RWPE2 (cell line): ENCODE measurements around the gene HHAT.

Experiments used
- ATAC-seq: fragments of 200-7000 bp; cut with Tn5 transposase; 3 replicates; pipeline ENCODE4 v1.9.1; 2021; ENCODE audit warnings: low read depth
- DNase-seq: peaks from one replicate; pipeline ENCODE4 v3.0.0-alpha.2; 2020; ENCODE audit warnings: low spot score
- H3K27ac ChIP-seq: fragments of 450-650 bp; 2 replicates; pipeline ENCODE4 v1.5.1; 2017; ENCODE audit warnings: mild to moderate bottlenecking; ENCODE audit not compliant: poor library complexity, severe bottlenecking
- H3K27me3 ChIP-seq: fragments of 250-450 bp; sonication (Bioruptor Pico); 2 replicates; pipeline ENCODE4 v1.5.1; 2021; ENCODE audit warnings: mild to moderate bottlenecking, moderate library complexity; ENCODE audit not compliant: insufficient read depth, poor library complexity, severe bottlenecking
- H3K36me3 ChIP-seq: fragments of 250-450 bp; sonication (Bioruptor Pico); 2 replicates; pipeline ENCODE4 v1.5.1; 2020; ENCODE audit warnings: low read depth, mild to moderate bottlenecking, moderate library complexity
- H3K4me1 ChIP-seq: fragments of 250-450 bp; sonication (Bioruptor Pico); 2 replicates; pipeline ENCODE4 v1.5.1; 2021; ENCODE audit warnings: mild to moderate bottlenecking, moderate library complexity; ENCODE audit not compliant: insufficient read depth, poor library complexity, severe bottlenecking
- H3K4me3 ChIP-seq: fragments of 250-450 bp; sonication (Bioruptor Pico); 2 replicates; pipeline ENCODE4 v1.5.1; 2021; ENCODE audit warnings: mild to moderate bottlenecking, moderate library complexity; ENCODE audit not compliant: severe bottlenecking
- H3K9me3 ChIP-seq: fragments of 250-450 bp; sonication (Bioruptor Pico); 2 replicates; pipeline ENCODE4 v1.5.1; 2021; ENCODE audit warnings: mild to moderate bottlenecking, moderate library complexity; ENCODE audit not compliant: severe bottlenecking
- TF ChIP-seq, protein P1 (sequence below): fragments of 450-650 bp; IDR thresholded peaks from one replicate; pipeline ENCODE4 v1.5.1; 2017; ENCODE audit warnings: mild to moderate bottlenecking, moderate library complexity; ENCODE audit not compliant: poor library complexity, severe bottlenecking

Gene HHAT

DNA sequence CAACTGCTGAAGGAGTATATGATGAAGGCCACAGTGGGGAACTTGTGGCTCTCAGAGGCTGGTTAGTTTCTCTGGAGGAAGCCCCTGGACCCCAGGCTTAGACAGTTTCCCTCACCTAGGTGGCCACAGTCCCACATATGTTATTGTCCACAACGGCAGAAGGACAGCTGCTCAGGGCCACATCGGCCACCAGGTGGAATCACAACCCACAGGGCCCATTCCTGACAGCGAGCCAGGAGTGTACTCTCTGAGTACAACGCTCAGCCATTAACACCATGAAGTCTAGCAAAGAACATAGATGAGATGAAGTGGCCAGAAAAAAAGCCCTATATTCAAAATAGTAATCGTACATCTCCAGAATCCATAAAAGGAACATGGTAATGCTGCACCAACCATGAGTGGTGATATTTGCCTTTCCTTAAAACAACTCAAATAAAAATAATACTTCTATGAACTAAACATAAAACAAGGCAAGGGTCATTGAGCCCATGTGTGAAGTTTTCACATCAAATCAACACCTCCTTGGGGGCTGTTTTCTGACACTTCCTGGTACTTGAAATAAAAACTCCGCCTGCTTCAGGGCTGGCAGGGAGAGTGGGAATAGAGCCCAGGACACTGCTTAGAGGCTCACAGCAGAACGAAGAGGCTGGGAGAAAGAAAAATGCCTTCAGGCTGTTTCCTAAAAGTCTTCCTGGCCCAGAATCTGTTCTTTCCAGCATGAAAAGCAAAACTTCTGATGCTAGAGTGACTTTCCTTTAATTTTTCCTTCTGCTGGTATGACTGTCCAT, 383.3 kb downstream of the HHAT start:
- no peaks in the 10 kb centered on the region for H3K27me3 ChIP-seq
- DNase-seq (no peak), ATAC-seq (no peak)
- no peak overlapping the region for H3K4me3 ChIP-seq
- TF ChIP-seq, protein P1, sequence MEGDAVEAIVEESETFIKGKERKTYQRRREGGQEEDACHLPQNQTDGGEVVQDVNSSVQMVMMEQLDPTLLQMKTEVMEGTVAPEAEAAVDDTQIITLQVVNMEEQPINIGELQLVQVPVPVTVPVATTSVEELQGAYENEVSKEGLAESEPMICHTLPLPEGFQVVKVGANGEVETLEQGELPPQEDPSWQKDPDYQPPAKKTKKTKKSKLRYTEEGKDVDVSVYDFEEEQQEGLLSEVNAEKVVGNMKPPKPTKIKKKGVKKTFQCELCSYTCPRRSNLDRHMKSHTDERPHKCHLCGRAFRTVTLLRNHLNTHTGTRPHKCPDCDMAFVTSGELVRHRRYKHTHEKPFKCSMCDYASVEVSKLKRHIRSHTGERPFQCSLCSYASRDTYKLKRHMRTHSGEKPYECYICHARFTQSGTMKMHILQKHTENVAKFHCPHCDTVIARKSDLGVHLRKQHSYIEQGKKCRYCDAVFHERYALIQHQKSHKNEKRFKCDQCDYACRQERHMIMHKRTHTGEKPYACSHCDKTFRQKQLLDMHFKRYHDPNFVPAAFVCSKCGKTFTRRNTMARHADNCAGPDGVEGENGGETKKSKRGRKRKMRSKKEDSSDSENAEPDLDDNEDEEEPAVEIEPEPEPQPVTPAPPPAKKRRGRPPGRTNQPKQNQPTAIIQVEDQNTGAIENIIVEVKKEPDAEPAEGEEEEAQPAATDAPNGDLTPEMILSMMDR, result no peak
- H3K4me1 ChIP-seq, result no peaks in the 10 kb centered on the region
- H3K9me3 ChIP-seq, result no peaks in the 10 kb centered on the region
- no peaks in the 10 kb centered on the region for H3K36me3 ChIP-seq
- H3K27ac ChIP-seq, result no peak overlapping the region

DNA sequence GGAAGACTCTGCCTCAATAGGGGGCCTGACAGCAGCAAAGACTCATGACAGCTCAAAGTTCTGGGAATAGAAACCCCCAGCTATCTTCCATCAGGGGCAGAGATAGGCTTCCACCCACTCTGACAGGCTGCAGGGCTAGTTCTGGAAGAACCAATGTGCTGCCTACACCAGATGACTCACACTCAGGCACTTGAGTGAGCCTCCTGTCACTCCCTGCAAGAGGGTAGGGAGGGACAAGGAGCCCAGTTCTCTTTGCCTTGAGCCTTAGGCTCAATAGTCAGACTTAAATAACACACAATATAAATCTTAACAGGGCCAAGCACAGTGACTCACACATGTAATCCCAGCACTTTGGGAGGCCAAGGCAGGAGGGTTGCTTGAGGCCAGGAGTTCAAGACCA, 386.4 kb downstream of the HHAT start:
- no peak for ATAC-seq
- DNase-seq, result no peak
- H3K27ac ChIP-seq, result no peak overlapping the region
- no peaks in the 10 kb centered on the region for H3K27me3 ChIP-seq
- TF ChIP-seq, protein P1, result no peak
- H3K36me3 ChIP-seq, result no peaks in the 10 kb centered on the region
- no peaks in the 10 kb centered on the region for H3K4me1 ChIP-seq
- no peaks in the 10 kb centered on the region for H3K9me3 ChIP-seq
- H3K4me3 ChIP-seq, result no peak overlapping the region

DNA sequence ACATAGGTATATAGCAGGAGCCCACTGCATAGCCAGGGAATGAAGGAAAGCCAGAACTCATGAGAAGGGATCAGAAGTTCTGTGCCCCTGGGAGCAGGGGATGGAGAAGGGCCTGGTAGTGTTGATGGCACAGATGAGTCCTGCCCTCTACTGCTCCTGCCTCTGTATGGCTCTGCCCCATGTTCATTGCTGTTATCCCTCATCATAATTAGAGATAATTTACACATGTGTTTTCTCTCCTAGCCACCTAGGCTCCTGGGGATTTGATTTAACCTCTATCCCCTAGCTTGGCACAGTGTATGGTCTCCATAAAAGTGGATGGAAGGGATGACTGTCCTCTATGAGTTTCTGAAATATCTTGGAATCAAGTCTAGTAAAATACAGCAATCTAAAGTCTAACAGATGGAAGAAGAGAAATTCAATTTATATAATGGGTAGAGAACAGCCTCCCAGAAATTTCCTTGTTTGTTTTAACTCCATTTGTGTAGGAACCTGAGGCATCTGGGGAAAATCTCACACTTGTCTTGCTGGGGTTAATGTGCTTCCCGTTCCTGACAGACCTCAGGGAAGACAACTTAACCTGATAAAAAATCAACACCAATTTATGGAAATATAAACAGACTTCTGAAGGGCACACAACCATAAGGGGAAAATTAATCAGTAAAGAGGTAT, 393.8 kb downstream of the HHAT start:
- Histone ChIP-seq H3K9me3 (no peaks in the 10 kb centered on the region), H3K27ac (no peak overlapping the region), H3K27me3 (no peaks in the 10 kb centered on the region), H3K4me1 (no peaks in the 10 kb centered on the region), H3K36me3 (no peaks in the 10 kb centered on the region), H3K4me3 (no peak overlapping the region)
- no peak for ATAC-seq
- TF ChIP-seq, protein P1, result no peak
- DNase-seq, result no peak

DNA sequence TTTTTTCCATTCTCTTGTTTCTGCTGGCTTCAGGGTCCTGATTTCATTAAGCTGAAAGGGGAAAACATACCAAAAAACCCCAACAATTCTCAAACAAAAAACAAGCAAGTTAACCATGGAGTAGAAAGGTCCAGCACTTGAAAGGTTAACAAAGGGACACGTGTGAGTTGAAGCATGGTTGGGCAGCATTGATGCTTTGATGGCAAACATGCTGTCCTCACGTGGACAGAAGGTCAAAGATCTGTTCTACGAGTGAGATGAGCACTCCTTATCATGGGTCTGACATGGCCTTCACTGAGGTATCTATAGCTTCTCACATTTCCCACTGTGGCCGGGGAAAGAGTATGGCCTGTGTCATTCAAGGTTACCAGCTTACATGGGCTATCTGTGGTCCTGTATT, 394.9 kb downstream of the HHAT start:
- no peaks in the 10 kb centered on the region for H3K9me3 ChIP-seq
- H3K36me3 ChIP-seq, result no peaks in the 10 kb centered on the region
- no peaks in the 10 kb centered on the region for H3K27me3 ChIP-seq
- no peak overlapping the region for H3K4me3 ChIP-seq
- H3K27ac ChIP-seq, result no peak overlapping the region
- TF ChIP-seq, protein P1, result no peak
- ATAC-seq, result no peak
- no peak for DNase-seq
- H3K4me1 ChIP-seq, result no peaks in the 10 kb centered on the region

DNA sequence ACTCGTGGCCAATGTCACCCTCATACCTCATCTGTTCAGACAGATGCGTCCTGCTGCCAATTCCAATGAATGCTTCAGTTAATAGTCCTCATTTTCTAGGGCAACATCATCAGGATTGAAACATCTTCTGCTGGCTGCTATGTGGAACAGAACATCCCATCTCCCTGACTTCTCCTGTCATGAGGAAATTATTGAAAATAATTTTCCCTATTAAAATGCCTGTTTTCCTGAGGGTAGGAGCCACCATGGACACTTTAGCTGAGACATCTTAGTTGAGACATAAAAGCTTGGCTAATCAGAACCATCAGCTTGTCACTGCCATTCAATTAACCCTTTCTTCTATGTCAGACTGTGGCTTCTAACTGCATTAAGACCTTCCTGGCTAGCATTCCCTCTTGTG, 396.1 kb downstream of the HHAT start:
- H3K9me3 ChIP-seq, result no peaks in the 10 kb centered on the region
- H3K36me3 ChIP-seq, result no peaks in the 10 kb centered on the region
- H3K4me1 ChIP-seq, result no peaks in the 10 kb centered on the region
- H3K27me3 ChIP-seq, result no peaks in the 10 kb centered on the region
- no peak overlapping the region for H3K4me3 ChIP-seq
- DNase-seq (no peak), ATAC-seq (no peak)
- TF ChIP-seq, protein P1, result no peak
- no peak overlapping the region for H3K27ac ChIP-seq
